Left ventricle myocardium inferior (tissue), 1 donor: Measurements from ENCODE around the gene HMX3. TPM values are rescaled to one million over a fixed set of nuclear protein-coding genes. Genes with fewer than 3 reads are reported as not detected.

ENCODE experiments used
- DNase-seq: peaks from one replicate; pipeline ENCODE4 v3.0.0-alpha.2; 2020
- H3K27ac ChIP-seq: fragments of 200-600 bp; replicated peaks from 2 replicates; pipeline ENCODE4 v1.8.0; 2021
- H3K27me3 ChIP-seq: fragments of 200-600 bp; 2 replicates; pipeline ENCODE4 v1.8.0; 2021; ENCODE audit warnings: low read depth
- H3K36me3 ChIP-seq: fragments of 200-600 bp; 2 replicates; pipeline ENCODE4 v1.8.0; 2021
- H3K4me1 ChIP-seq: fragments of 200-600 bp; 2 replicates; pipeline ENCODE4 v1.8.0; 2021
- H3K4me3 ChIP-seq: fragments of 200-600 bp; 2 replicates; pipeline ENCODE4 v1.8.0; 2021; ENCODE audit warnings: mild to moderate bottlenecking, moderate library complexity
- H3K9me3 ChIP-seq: fragments of 200-600 bp; replicated peaks from 2 replicates; pipeline ENCODE4 v1.8.0; 2021
- intact Hi-C: fragments of 100-400 bp; cut with micrococcal nuclease; formaldehyde crosslinking; loops from one replicate; pipeline ENCODE4 v1.11.0; 2022
- long read RNA-seq: library from polyadenylated mRNA; unstranded; transcript quantifications from one replicate; pipeline ENCODE4 v2.0.0, GENCODE V29; 2021
- total RNA-seq: library from RNA; stranded (reverse); fragmentation: NEBNext Ultra II Directional; extraction: Animal tissue kit (Norgen Biotek cat#: 25700); gene quantifications from one replicate; pipeline ENCODE4 v1.2.1, GENCODE V29; 2021
- TF ChIP-seq, protein P1 (sequence below): fragments of 200-600 bp; IDR thresholded peaks from 2 replicates; pipeline ENCODE4 v1.8.0; 2021; ENCODE audit warnings: antibody characterized with exemption, mild to moderate bottlenecking, borderline replicate concordance
- donor health status: DM: no; HTN: yes; CAD: no; lungs with severe emphysema.

Gene HMX3
- total RNA-seq = not detected
- long read RNA-seq = 0 reads

- TF ChIP-seq, protein P1, sequence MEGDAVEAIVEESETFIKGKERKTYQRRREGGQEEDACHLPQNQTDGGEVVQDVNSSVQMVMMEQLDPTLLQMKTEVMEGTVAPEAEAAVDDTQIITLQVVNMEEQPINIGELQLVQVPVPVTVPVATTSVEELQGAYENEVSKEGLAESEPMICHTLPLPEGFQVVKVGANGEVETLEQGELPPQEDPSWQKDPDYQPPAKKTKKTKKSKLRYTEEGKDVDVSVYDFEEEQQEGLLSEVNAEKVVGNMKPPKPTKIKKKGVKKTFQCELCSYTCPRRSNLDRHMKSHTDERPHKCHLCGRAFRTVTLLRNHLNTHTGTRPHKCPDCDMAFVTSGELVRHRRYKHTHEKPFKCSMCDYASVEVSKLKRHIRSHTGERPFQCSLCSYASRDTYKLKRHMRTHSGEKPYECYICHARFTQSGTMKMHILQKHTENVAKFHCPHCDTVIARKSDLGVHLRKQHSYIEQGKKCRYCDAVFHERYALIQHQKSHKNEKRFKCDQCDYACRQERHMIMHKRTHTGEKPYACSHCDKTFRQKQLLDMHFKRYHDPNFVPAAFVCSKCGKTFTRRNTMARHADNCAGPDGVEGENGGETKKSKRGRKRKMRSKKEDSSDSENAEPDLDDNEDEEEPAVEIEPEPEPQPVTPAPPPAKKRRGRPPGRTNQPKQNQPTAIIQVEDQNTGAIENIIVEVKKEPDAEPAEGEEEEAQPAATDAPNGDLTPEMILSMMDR = no peak
- intact Hi-C loops = no loop called here
- Histone ChIP-seq H3K9me3 (no peaks in the 10 kb centered on the region), H3K27me3 (peaks cover 100% of the 10 kb centered on the region), H3K36me3 (no peaks in the 10 kb centered on the region), H3K27ac (no peak within 1 kb of the TSS), H3K4me1 (peaks cover 70% of the 10 kb centered on the region), H3K4me3 (peak within 1 kb of the TSS; percentile 61)
- no peak for DNase-seq
Measured at GRCh38 chr10:123135415-123136141, at the start of gene HMX3. Gene HMX3 (plus strand): TSS chr10:123135970. CDS start chr10:123136051, 81 bp downstream.

DNA sequence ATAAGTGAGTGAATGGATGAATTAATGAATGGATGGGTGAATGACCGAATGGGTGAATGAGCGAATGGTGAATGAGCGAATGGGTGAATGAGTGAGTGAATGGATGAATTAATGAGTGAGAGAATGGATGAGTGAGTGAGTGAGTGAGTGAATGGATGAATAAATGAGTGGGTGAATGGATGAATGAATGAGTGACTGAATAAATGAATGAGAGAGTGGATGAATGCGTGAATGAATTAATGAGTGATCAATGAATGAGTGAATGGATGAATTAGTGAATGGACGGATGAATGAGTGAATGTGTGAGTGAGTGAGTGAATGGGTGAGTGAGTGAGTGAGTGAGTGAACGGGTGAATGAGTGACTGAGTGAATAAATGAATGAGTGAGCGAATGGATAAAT lies 49.5 kb upstream of the HMX3 start:
- no peak overlapping the region for H3K27ac ChIP-seq
- no peaks in the 10 kb centered on the region for H3K4me1 ChIP-seq
- no peaks in the 10 kb centered on the region for H3K9me3 ChIP-seq
- H3K36me3 ChIP-seq = no peaks in the 10 kb centered on the region
- H3K4me3 ChIP-seq = no peak overlapping the region
- TF ChIP-seq, protein P1 = no peak
- peaks cover 40% of the 10 kb centered on the region for H3K27me3 ChIP-seq
- DNase-seq = no peak
- intact Hi-C loops = no loop called here

DNA sequence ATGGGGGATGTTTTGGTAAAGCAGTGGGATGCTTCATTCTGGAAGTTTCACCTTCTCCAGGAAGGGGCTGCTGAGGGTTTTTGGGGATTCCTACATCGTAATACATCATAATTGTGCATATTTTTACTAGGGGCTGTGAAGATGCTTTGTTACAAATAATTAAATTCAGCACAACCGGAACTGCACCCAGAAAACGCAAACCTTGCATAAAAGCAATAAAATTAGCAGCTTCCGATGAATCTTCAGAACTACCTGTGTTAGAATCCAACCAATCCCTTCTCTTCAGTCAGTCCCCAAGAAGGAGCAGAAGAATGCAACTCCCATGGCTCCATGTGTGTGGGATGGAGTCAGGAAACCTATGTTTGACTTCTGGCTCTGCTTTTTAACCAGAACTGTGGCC lies 48.4 kb upstream of the HMX3 start:
- Histone ChIP-seq H3K27me3 (peaks cover 36% of the 10 kb centered on the region), H3K36me3 (no peaks in the 10 kb centered on the region), H3K4me3 (no peak overlapping the region), H3K9me3 (no peaks in the 10 kb centered on the region), H3K4me1 (no peaks in the 10 kb centered on the region), H3K27ac (no peak overlapping the region)
- no peak for DNase-seq
- intact Hi-C loops = no loop called here
- TF ChIP-seq, protein P1 = no peak

DNA sequence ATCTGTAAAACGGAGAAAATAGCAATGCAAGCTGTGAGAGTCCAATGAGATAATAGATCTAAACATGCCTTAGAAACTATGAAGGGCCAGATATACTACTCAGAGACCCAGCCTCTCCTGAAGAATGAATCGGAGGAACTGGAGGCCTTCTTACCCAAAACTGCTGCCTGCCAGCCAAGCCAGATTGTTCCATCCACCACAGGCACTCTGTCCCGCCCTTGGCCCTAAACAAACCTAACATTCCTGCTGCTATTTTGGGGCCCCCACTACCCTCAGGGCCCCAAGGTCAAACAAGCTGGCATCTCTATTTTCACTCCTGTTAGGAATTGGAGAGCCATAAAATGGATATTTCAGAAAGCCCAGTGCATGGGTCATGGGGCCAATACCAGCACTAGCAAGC lies 48.0 kb upstream of the HMX3 start:
- peaks cover 36% of the 10 kb centered on the region for H3K27me3 ChIP-seq
- intact Hi-C loops = no loop called here

GRCh38 chr10:123092635-123093414 lies 42.9 kb upstream of the HMX3 start:
- DNase-seq = no peak

More for the DNA sequence above, 48.0 kb upstream of the HMX3 start:
- H3K9me3 ChIP-seq = no peaks in the 10 kb centered on the region
- no peak for DNase-seq
- H3K27ac ChIP-seq = no peak overlapping the region
- TF ChIP-seq, protein P1 = no peak
- H3K36me3 ChIP-seq = no peaks in the 10 kb centered on the region
- H3K4me3 ChIP-seq = no peak overlapping the region
- H3K4me1 ChIP-seq = no peaks in the 10 kb centered on the region

More at GRCh38 chr10:123092635-123093414, 42.9 kb upstream of the HMX3 start:
- Histone ChIP-seq H3K27ac (no peak overlapping the region), H3K4me1 (no peaks in the 10 kb centered on the region), H3K27me3 (peaks cover 54% of the 10 kb centered on the region), H3K4me3 (no peak overlapping the region), H3K9me3 (no peaks in the 10 kb centered on the region), H3K36me3 (no peaks in the 10 kb centered on the region)
- intact Hi-C loops = no loop called here
- TF ChIP-seq, protein P1 = no peak
